ENCODE results near the gene SUSD6.

Gene SUSD6

GRCh38 chr14:69692594-69692993 is 81.2 kb downstream of the SUSD6 start:
- Histone ChIP-seq H3K4me3 (ENCODE audit: insufficient read depth in 1 of 2, low read depth in 1 of 2, low read length in 2 of 2) (no peak overlapping the region), H3K23ac (ENCODE audit: low read length in 2 of 2) (no peak overlapping the region)
- WGBS: 76% methylated on average over 1 of the region's 1 CpG

GRCh38 chr14:69693145-69693544 is 81.7 kb downstream of the SUSD6 start:
- Histone ChIP-seq H3K36me3 (ENCODE audit: control insufficient read depth in 1 of 2, insufficient read depth in 2 of 2, low read depth in 1 of 2, low read length in 2 of 2) (no peaks in the 10 kb centered on the region), H3K18ac (ENCODE audit: low read depth in 1 of 2, low read length in 2 of 2) (peak overlapping the region; percentile 5 to 46), H3K4ac (ENCODE audit: low read depth in 1 of 2, low read length in 2 of 2) (no peak overlapping the region), H2BK5ac (ENCODE audit: low read depth, low read length, poor library complexity, severe bottlenecking) (no peak overlapping the region), H3K4me1 (ENCODE audit: control insufficient read depth, insufficient read depth, low read depth, low read length) (peaks cover 11% of the 10 kb centered on the region), H3K27ac (ENCODE audit: low read length, poor library complexity, severe bottlenecking) (no peak overlapping the region), H2BK15ac (ENCODE audit: low read depth, poor library complexity, severe bottlenecking) (no peak overlapping the region), H2BK120ac (ENCODE audit: low read depth, low read length) (no peak overlapping the region), H3K4me2 (ENCODE audit: low read length, poor library complexity, severe bottlenecking) (no peak overlapping the region), H3K79me1 (replicated peaks; ENCODE audit: low read length, poor library complexity, severe bottlenecking) (peaks cover 48% of the 10 kb centered on the region), H4K8ac (ENCODE audit: low read length) (no peak overlapping the region), H3K14ac (ENCODE audit: low read length in 2 of 2) (peak overlapping the region in 1 of 2 experiments; percentile 4), H3K9ac (ENCODE audit: low read length) (peak overlapping the region; percentile 12), H2AK5ac (ENCODE audit: low read length, severe bottlenecking) (no peak overlapping the region), H3K23ac (ENCODE audit: low read length in 2 of 2) (peak overlapping the region in 1 of 2 experiments; percentile 6), H2AFZ (ENCODE audit: low read depth, low read length) (no peak overlapping the region), H4K91ac (ENCODE audit: low read length) (no peak overlapping the region), H3K27me3 (ENCODE audit: control insufficient read depth in 1 of 2, insufficient read depth in 1 of 2, low read length in 2 of 2) (no peaks in the 10 kb centered on the region), H2BK12ac (ENCODE audit: low read length in 2 of 2) (no peak overlapping the region), H3K9me3 (ENCODE audit: control insufficient read depth, low read length) (no peaks in the 10 kb centered on the region), H3K4me3 (ENCODE audit: insufficient read depth in 1 of 2, low read depth in 1 of 2, low read length in 2 of 2) (no peak overlapping the region)
- no peak for DNase-seq
- 65% methylated on average over 3 of the region's 3 CpGs for WGBS

More at GRCh38 chr14:69692594-69692993, 81.2 kb downstream of the SUSD6 start:
- Histone ChIP-seq H2BK5ac (ENCODE audit: low read depth, low read length, poor library complexity, severe bottlenecking) (no peak overlapping the region), H3K4me1 (ENCODE audit: control insufficient read depth, insufficient read depth, low read depth, low read length) (peaks cover 11% of the 10 kb centered on the region), H3K4ac (ENCODE audit: low read depth in 1 of 2, low read length in 2 of 2) (no peak overlapping the region), H2BK12ac (ENCODE audit: low read length in 2 of 2) (no peak overlapping the region), H3K79me1 (replicated peaks; ENCODE audit: low read length, poor library complexity, severe bottlenecking) (peaks cover 48% of the 10 kb centered on the region), H2AFZ (ENCODE audit: low read depth, low read length) (no peak overlapping the region), H3K36me3 (ENCODE audit: control insufficient read depth in 1 of 2, insufficient read depth in 2 of 2, low read depth in 1 of 2, low read length in 2 of 2) (no peaks in the 10 kb centered on the region), H3K4me2 (ENCODE audit: low read length, poor library complexity, severe bottlenecking) (no peak overlapping the region), H4K8ac (ENCODE audit: low read length) (no peak overlapping the region), H3K27ac (ENCODE audit: low read length, poor library complexity, severe bottlenecking) (no peak overlapping the region), H3K14ac (ENCODE audit: low read length in 2 of 2) (no peak overlapping the region), H4K91ac (ENCODE audit: low read length) (no peak overlapping the region), H2BK120ac (ENCODE audit: low read depth, low read length) (no peak overlapping the region), H2BK15ac (ENCODE audit: low read depth, poor library complexity, severe bottlenecking) (no peak overlapping the region), H3K9me3 (ENCODE audit: control insufficient read depth, low read length) (no peaks in the 10 kb centered on the region), H3K27me3 (ENCODE audit: control insufficient read depth in 1 of 2, insufficient read depth in 1 of 2, low read length in 2 of 2) (no peaks in the 10 kb centered on the region), H2AK5ac (ENCODE audit: low read length, severe bottlenecking) (no peak overlapping the region), H3K9ac (ENCODE audit: low read length) (no peak overlapping the region), H3K18ac (ENCODE audit: low read depth in 1 of 2, low read length in 2 of 2) (no peak overlapping the region)
- DNase-seq: no peak

- Histone ChIP-seq H2BK120ac (ENCODE audit: low read depth, low read length) (no peak overlapping the region), H3K36me3 (ENCODE audit: control insufficient read depth in 1 of 2, insufficient read depth in 2 of 2, low read depth in 1 of 2, low read length in 2 of 2) (no peaks in the 10 kb centered on the region), H4K8ac (ENCODE audit: low read length) (no peak overlapping the region), H3K4ac (ENCODE audit: low read depth in 1 of 2, low read length in 2 of 2) (no peak overlapping the region), H3K4me3 (ENCODE audit: insufficient read depth in 1 of 2, low read depth in 1 of 2, low read length in 2 of 2) (no peak overlapping the region), H3K4me2 (ENCODE audit: low read length, poor library complexity, severe bottlenecking) (no peak overlapping the region), H2BK12ac (ENCODE audit: low read length in 2 of 2) (no peak overlapping the region), H3K14ac (ENCODE audit: low read length in 2 of 2) (no peak overlapping the region), H3K4me1 (ENCODE audit: control insufficient read depth, insufficient read depth, low read depth, low read length) (peaks cover 10% of the 10 kb centered on the region), H3K23ac (ENCODE audit: low read length in 2 of 2) (peak overlapping the region in 1 of 2 experiments; percentile 84), H3K18ac (ENCODE audit: low read depth in 1 of 2, low read length in 2 of 2) (no peak overlapping the region), H2AK5ac (ENCODE audit: low read length, severe bottlenecking) (no peak overlapping the region), H2BK5ac (ENCODE audit: low read depth, low read length, poor library complexity, severe bottlenecking) (peak overlapping the region; percentile 11), H3K9ac (ENCODE audit: low read length) (no peak overlapping the region), H3K79me1 (replicated peaks; ENCODE audit: low read length, poor library complexity, severe bottlenecking) (peaks cover 45% of the 10 kb centered on the region), H3K27ac (ENCODE audit: low read length, poor library complexity, severe bottlenecking) (no peak overlapping the region), H3K27me3 (ENCODE audit: control insufficient read depth in 1 of 2, insufficient read depth in 1 of 2, low read length in 2 of 2) (no peaks in the 10 kb centered on the region), H2AFZ (ENCODE audit: low read depth, low read length) (no peak overlapping the region), H2BK15ac (ENCODE audit: low read depth, poor library complexity, severe bottlenecking) (no peak overlapping the region), H3K9me3 (ENCODE audit: control insufficient read depth, low read length) (no peaks in the 10 kb centered on the region), H4K91ac (ENCODE audit: low read length) (no peak overlapping the region)
- no peak for DNase-seq
- WGBS: 96% methylated on average over 4 of the region's 4 CpGs
Observed at GRCh38 chr14:69693801-69694729, 82.7 kb downstream of the SUSD6 start.

- no peak overlapping the region for H3K27ac ChIP-seq (ENCODE audit: low read length, poor library complexity, severe bottlenecking)
- H2BK5ac ChIP-seq (ENCODE audit: low read depth, low read length, poor library complexity, severe bottlenecking): no peak overlapping the region
- H3K79me1 ChIP-seq (replicated peaks; ENCODE audit: low read length, poor library complexity, severe bottlenecking): peaks cover 48% of the 10 kb centered on the region
- no peak overlapping the region for H3K4me2 ChIP-seq (ENCODE audit: low read length, poor library complexity, severe bottlenecking)
- no peak overlapping the region for H2BK12ac ChIP-seq (ENCODE audit: low read length in 2 of 2)
- no peak overlapping the region for H3K23ac ChIP-seq (ENCODE audit: low read length in 2 of 2)
- H3K4me3 ChIP-seq (ENCODE audit: insufficient read depth in 1 of 2, low read depth in 1 of 2, low read length in 2 of 2): no peak overlapping the region
- H4K91ac ChIP-seq (ENCODE audit: low read length): no peak overlapping the region
- H3K36me3 ChIP-seq (ENCODE audit: control insufficient read depth in 1 of 2, insufficient read depth in 2 of 2, low read depth in 1 of 2, low read length in 2 of 2): no peaks in the 10 kb centered on the region
- no peak overlapping the region for H4K8ac ChIP-seq (ENCODE audit: low read length)
- no peak overlapping the region for H3K9ac ChIP-seq (ENCODE audit: low read length)
- peak overlapping the region in 1 of 2 experiments; percentile 24 for H3K4ac ChIP-seq (ENCODE audit: low read depth in 1 of 2, low read length in 2 of 2)
- H2BK120ac ChIP-seq (ENCODE audit: low read depth, low read length): no peak overlapping the region
- no peak overlapping the region for H2AK5ac ChIP-seq (ENCODE audit: low read length, severe bottlenecking)
- H3K4me1 ChIP-seq (ENCODE audit: control insufficient read depth, insufficient read depth, low read depth, low read length): peaks cover 10% of the 10 kb centered on the region
- no peak overlapping the region for H2BK15ac ChIP-seq (ENCODE audit: low read depth, poor library complexity, severe bottlenecking)
- no peaks in the 10 kb centered on the region for H3K27me3 ChIP-seq (ENCODE audit: control insufficient read depth in 1 of 2, insufficient read depth in 1 of 2, low read length in 2 of 2)
- H3K18ac ChIP-seq (ENCODE audit: low read depth in 1 of 2, low read length in 2 of 2): no peak overlapping the region
- no peak overlapping the region for H2AFZ ChIP-seq (ENCODE audit: low read depth, low read length)
- no peak for DNase-seq
- H3K14ac ChIP-seq (ENCODE audit: low read length in 2 of 2): no peak overlapping the region
- H3K9me3 ChIP-seq (ENCODE audit: control insufficient read depth, low read length): no peaks in the 10 kb centered on the region
- WGBS: 86% methylated on average over 5 of the region's 5 CpGs
Observed at GRCh38 chr14:69694730-69695281, 83.4 kb downstream of the SUSD6 start.

Measured in mesenchymal stem cell (in vitro differentiated cells and primary cell).